ENCODE data around the gene FKBP9. TPM values are rescaled to one million over a fixed set of nuclear protein-coding genes. Genes with fewer than 3 reads are reported as not detected.
A peak's percentile ranks its signal among the peaks of the same experiment; 100 is the strongest.

Gene FKBP9
- total RNA-seq, 1 donor: 7.3 TPM

DNA sequence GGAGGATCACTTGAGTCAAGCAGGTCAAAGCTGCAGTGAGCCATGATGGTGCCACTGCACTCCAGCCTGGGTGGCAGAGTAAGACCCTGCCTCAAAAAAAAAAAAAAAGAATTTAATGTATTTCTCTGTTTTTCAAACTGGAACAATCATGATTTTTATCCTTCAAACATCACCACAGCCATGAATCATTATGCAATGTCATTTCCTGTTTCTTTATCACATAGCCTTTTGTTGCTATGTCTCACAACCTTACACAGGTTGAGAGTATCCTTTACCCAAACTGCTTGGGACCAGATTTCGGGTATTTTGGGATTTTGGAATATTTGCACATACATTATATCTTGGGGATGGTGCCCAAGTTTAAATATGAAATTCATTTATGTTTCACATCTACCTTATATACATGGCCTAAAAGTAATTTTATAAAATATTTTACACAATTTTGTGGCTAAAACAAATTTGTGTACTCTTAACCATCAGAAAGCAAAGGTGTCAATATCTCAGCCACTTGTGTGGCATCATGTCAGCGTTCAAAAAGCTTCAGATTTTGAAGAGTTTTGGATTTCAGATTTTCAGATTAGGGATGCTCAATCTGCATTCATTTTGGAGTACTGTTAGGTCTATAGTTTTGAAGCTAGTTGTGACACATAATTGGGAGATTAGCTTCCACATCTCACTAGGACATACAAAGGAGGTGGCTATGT is 97.2 kb downstream of the FKBP9 start:
- peak in 2 of 3 donors; percentile 81 to 85 for DNase-seq (ENCODE audit: low read depth in 2 of 3, low spot score in 2 of 3)

DNA sequence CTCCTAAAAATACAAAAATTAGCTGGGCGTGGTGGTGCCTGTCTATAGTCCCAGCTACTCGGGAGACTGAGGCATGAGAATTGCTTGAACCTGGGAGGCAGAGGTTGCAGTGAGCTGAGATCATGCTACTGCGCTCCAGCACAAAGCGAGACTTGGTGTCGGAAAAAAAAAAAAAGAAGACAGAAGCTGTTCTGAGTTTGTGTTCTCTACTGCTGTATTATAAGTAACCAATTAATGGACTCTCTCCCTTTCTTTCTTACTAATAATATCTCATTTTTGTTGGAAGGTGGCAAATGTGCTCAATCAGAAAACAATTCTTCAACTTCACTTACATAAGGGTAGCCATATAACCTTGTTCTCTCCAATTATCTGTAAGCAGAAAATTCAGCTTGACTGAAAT is 97.9 kb downstream of the FKBP9 start:
- no peak for DNase-seq (ENCODE audit: low read depth in 2 of 3, low spot score in 2 of 3)

Small RNA genes within 50 kb of the gene (small RNA-seq; reads per million reads assigned to genes)
- gene AC083863.1 (not detected), gene RN7SL505P (not detected), gene RNU6-388P (not detected), gene RPS29P14 (not detected)

Other genes with a start within 250 kb of the FKBP9 start
- 45.8 TPM for gene KBTBD2, start 65.7 kb upstream of the FKBP9 start, total RNA-seq
- gene NT5C3A, start 105.3 kb downstream of the FKBP9 start, total RNA-seq: 16.7 TPM
- 7.0 TPM for gene RP9, start 152.0 kb downstream of the FKBP9 start, total RNA-seq
- gene BBS9, start 172.1 kb downstream of the FKBP9 start, total RNA-seq: 12.1 TPM

Measured in hematopoietic multipotent progenitor cell (in vitro differentiated cells).